Measurements from ENCODE around the gene SLC26A9.

The SLC26A9 gene

DNA sequence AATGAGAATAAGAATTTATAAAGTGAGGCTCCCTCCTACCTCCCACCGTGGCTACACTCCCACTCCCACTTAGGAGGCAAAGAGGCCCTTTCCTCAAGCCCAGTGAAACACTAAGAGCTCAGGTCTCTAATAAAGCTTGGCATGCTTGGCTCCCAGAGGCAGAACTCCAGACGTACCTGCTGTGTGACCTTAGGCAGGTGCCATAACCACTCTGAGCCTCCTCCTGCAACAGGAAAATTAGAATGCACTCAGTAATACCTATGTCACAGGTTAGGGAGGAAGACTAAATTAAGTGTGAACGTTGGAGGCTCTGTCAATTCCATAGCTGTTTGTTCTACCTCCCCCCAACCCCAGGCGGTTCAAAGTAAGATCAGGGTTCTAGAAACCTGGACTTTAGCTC is 16.5 kb upstream of the SLC26A9 start:
- Histone ChIP-seq H3K4me3 (ENCODE audit: insufficient read depth in 1 of 2, low read depth in 1 of 2, low read length in 2 of 2) (no peak overlapping the region), H2AK5ac (ENCODE audit: low read length, severe bottlenecking) (no peak overlapping the region), H3K9ac (ENCODE audit: low read length) (no peak overlapping the region), H3K4ac (ENCODE audit: low read depth in 1 of 2, low read length in 2 of 2) (no peak overlapping the region), H3K4me1 (ENCODE audit: control insufficient read depth, insufficient read depth, low read depth, low read length) (no peaks in the 10 kb centered on the region), H4K8ac (ENCODE audit: low read length) (no peak overlapping the region), H2BK15ac (ENCODE audit: low read depth, poor library complexity, severe bottlenecking) (no peak overlapping the region), H3K4me2 (ENCODE audit: low read length, poor library complexity, severe bottlenecking) (no peak overlapping the region), H2BK120ac (ENCODE audit: low read depth, low read length) (no peak overlapping the region), H3K9me3 (ENCODE audit: control insufficient read depth, low read length) (no peaks in the 10 kb centered on the region), H2BK5ac (ENCODE audit: low read depth, low read length, poor library complexity, severe bottlenecking) (no peak overlapping the region), H3K27me3 (ENCODE audit: control insufficient read depth in 1 of 2, insufficient read depth in 1 of 2, low read length in 2 of 2) (peaks cover 5 to 73% of the 10 kb centered on the region in 2 experiments), H2AFZ (ENCODE audit: low read depth, low read length) (no peak overlapping the region), H3K36me3 (ENCODE audit: control insufficient read depth in 1 of 2, insufficient read depth in 2 of 2, low read depth in 1 of 2, low read length in 2 of 2) (no peaks in the 10 kb centered on the region), H4K91ac (ENCODE audit: low read length) (no peak overlapping the region), H3K79me1 (replicated peaks; ENCODE audit: low read length, poor library complexity, severe bottlenecking) (no peaks in the 10 kb centered on the region), H3K14ac (ENCODE audit: low read length in 2 of 2) (no peak overlapping the region), H3K27ac (ENCODE audit: low read length, poor library complexity, severe bottlenecking) (no peak overlapping the region), H3K23ac (ENCODE audit: low read length in 2 of 2) (no peak overlapping the region), H3K18ac (ENCODE audit: low read depth in 1 of 2, low read length in 2 of 2) (no peak overlapping the region), H2BK12ac (ENCODE audit: low read length in 2 of 2) (no peak overlapping the region)
- WGBS: 74% methylated on average over 4 of the region's 4 CpGs
- no peak for DNase-seq

DNA sequence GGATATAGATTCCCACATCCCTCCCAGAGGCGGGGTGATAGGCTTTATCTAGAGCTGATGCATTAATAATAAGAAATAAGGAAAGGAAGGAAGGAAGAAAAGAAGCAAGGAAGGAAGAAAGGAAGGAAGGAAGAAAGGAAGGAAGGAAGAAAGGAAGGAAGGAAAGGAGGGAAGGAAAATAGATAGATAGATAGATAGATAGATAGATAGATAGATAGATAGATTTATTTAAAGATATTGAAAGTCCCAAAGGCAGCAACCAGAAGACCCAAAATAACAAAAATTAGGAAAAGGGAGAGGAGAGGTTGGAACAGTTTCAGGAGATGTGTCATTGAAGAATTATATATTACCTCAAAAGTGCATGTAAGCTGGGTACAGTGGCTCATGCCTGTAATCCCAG is 12.2 kb upstream of the SLC26A9 start:
- Histone ChIP-seq H2AK5ac (ENCODE audit: low read length, severe bottlenecking) (no peak overlapping the region), H3K36me3 (ENCODE audit: control insufficient read depth in 1 of 2, insufficient read depth in 2 of 2, low read depth in 1 of 2, low read length in 2 of 2) (no peaks in the 10 kb centered on the region), H3K4ac (ENCODE audit: low read depth in 1 of 2, low read length in 2 of 2) (no peak overlapping the region), H3K18ac (ENCODE audit: low read depth in 1 of 2, low read length in 2 of 2) (no peak overlapping the region), H3K79me1 (replicated peaks; ENCODE audit: low read length, poor library complexity, severe bottlenecking) (no peaks in the 10 kb centered on the region), H2BK5ac (ENCODE audit: low read depth, low read length, poor library complexity, severe bottlenecking) (no peak overlapping the region), H3K23ac (ENCODE audit: low read length in 2 of 2) (no peak overlapping the region), H3K4me1 (ENCODE audit: control insufficient read depth, insufficient read depth, low read depth, low read length) (no peaks in the 10 kb centered on the region), H3K27me3 (ENCODE audit: control insufficient read depth in 1 of 2, insufficient read depth in 1 of 2, low read length in 2 of 2) (peaks cover 0 to 70% of the 10 kb centered on the region in 2 experiments), H2BK12ac (ENCODE audit: low read length in 2 of 2) (no peak overlapping the region), H3K4me2 (ENCODE audit: low read length, poor library complexity, severe bottlenecking) (no peak overlapping the region), H2BK15ac (ENCODE audit: low read depth, poor library complexity, severe bottlenecking) (no peak overlapping the region), H3K9ac (ENCODE audit: low read length) (no peak overlapping the region), H3K4me3 (ENCODE audit: insufficient read depth in 1 of 2, low read depth in 1 of 2, low read length in 2 of 2) (no peak overlapping the region), H3K27ac (ENCODE audit: low read length, poor library complexity, severe bottlenecking) (no peak overlapping the region), H3K9me3 (ENCODE audit: control insufficient read depth, low read length) (no peaks in the 10 kb centered on the region), H2BK120ac (ENCODE audit: low read depth, low read length) (no peak overlapping the region), H4K8ac (ENCODE audit: low read length) (no peak overlapping the region), H3K14ac (ENCODE audit: low read length in 2 of 2) (no peak overlapping the region), H4K91ac (ENCODE audit: low read length) (no peak overlapping the region), H2AFZ (ENCODE audit: low read depth, low read length) (no peak overlapping the region)
- WGBS: 97% methylated on average over 1 of the region's 1 CpG
- no peak for DNase-seq

DNA sequence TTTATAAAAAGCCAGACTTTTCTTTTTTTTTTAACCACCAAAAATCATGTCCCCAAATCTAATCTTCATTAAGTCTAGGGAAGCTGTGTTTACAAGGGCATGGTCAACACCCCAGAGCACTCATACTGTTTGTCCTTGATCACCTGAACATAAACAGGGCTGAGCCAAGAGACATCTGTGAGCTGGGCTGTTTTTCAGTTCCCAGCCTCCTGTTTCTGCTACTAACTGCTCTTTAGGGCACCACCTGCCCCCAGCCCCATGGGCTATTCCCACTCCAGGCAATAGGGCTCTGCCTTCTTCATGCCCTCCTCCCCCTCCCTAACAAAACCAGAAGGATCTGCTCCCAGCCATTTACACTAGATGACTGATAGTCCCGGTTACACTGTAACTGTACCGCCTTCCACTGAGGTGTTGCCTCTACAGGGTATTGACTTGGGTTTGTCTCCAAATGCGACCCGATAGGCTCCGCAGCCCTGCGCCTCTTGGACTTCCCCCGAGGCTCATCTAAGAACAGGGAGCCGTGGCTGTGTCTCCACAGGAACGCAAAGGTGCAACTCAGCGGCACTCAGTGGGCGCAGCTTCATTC is 11.7 kb upstream of the SLC26A9 start:
- Histone ChIP-seq H3K79me1 (replicated peaks; ENCODE audit: low read length, poor library complexity, severe bottlenecking) (no peaks in the 10 kb centered on the region), H3K4me1 (ENCODE audit: control insufficient read depth, insufficient read depth, low read depth, low read length) (no peaks in the 10 kb centered on the region), H2BK5ac (ENCODE audit: low read depth, low read length, poor library complexity, severe bottlenecking) (no peak overlapping the region), H3K18ac (ENCODE audit: low read depth in 1 of 2, low read length in 2 of 2) (no peak overlapping the region), H4K8ac (ENCODE audit: low read length) (no peak overlapping the region), H2AFZ (ENCODE audit: low read depth, low read length) (no peak overlapping the region), H3K27ac (ENCODE audit: low read length, poor library complexity, severe bottlenecking) (no peak overlapping the region), H3K4ac (ENCODE audit: low read depth in 1 of 2, low read length in 2 of 2) (no peak overlapping the region), H3K36me3 (ENCODE audit: control insufficient read depth in 1 of 2, insufficient read depth in 2 of 2, low read depth in 1 of 2, low read length in 2 of 2) (no peaks in the 10 kb centered on the region), H3K4me2 (ENCODE audit: low read length, poor library complexity, severe bottlenecking) (no peak overlapping the region), H4K91ac (ENCODE audit: low read length) (no peak overlapping the region), H2BK12ac (ENCODE audit: low read length in 2 of 2) (no peak overlapping the region), H3K9ac (ENCODE audit: low read length) (no peak overlapping the region), H3K9me3 (ENCODE audit: control insufficient read depth, low read length) (no peaks in the 10 kb centered on the region), H2BK15ac (ENCODE audit: low read depth, poor library complexity, severe bottlenecking) (no peak overlapping the region), H3K27me3 (ENCODE audit: control insufficient read depth in 1 of 2, insufficient read depth in 1 of 2, low read length in 2 of 2) (peaks cover 0 to 70% of the 10 kb centered on the region in 2 experiments), H3K23ac (ENCODE audit: low read length in 2 of 2) (no peak overlapping the region), H3K14ac (ENCODE audit: low read length in 2 of 2) (no peak overlapping the region), H3K4me3 (ENCODE audit: insufficient read depth in 1 of 2, low read depth in 1 of 2, low read length in 2 of 2) (no peak overlapping the region), H2AK5ac (ENCODE audit: low read length, severe bottlenecking) (no peak overlapping the region), H2BK120ac (ENCODE audit: low read depth, low read length) (no peak overlapping the region)
- DNase-seq: no peak
- WGBS: 71% methylated on average over 10 of the region's 11 CpGs

DNA sequence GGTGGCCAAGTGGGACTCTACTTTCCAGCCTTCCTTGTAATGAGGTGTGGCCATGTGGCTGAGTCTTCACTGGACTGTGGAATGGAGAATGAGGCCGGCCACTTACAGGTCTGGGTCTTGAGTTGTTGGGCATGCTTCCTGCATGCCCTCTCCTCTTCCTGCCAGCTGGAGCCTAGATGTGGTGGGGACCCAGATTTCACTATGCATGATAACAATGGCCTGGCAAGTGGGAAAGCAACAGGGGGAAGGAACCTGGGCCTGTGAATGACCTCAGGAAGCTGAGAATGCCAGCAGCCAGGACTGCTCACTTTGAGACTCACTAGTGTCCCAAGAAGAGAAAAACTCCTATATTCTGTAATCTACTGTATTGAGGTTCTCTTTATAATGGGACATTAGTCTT is 8.5 kb upstream of the SLC26A9 start:
- DNase-seq: no peak
- Histone ChIP-seq H3K4me1 (ENCODE audit: control insufficient read depth, insufficient read depth, low read depth, low read length) (no peaks in the 10 kb centered on the region), H4K8ac (ENCODE audit: low read length) (no peak overlapping the region), H3K4ac (ENCODE audit: low read depth in 1 of 2, low read length in 2 of 2) (no peak overlapping the region), H3K9ac (ENCODE audit: low read length) (no peak overlapping the region), H3K23ac (ENCODE audit: low read length in 2 of 2) (no peak overlapping the region), H3K18ac (ENCODE audit: low read depth in 1 of 2, low read length in 2 of 2) (no peak overlapping the region), H2AK5ac (ENCODE audit: low read length, severe bottlenecking) (no peak overlapping the region), H3K9me3 (ENCODE audit: control insufficient read depth, low read length) (no peaks in the 10 kb centered on the region), H3K4me3 (ENCODE audit: insufficient read depth in 1 of 2, low read depth in 1 of 2, low read length in 2 of 2) (no peak overlapping the region), H3K36me3 (ENCODE audit: control insufficient read depth in 1 of 2, insufficient read depth in 2 of 2, low read depth in 1 of 2, low read length in 2 of 2) (no peaks in the 10 kb centered on the region), H4K91ac (ENCODE audit: low read length) (no peak overlapping the region), H3K4me2 (ENCODE audit: low read length, poor library complexity, severe bottlenecking) (no peak overlapping the region), H2BK15ac (ENCODE audit: low read depth, poor library complexity, severe bottlenecking) (no peak overlapping the region), H3K27ac (ENCODE audit: low read length, poor library complexity, severe bottlenecking) (no peak overlapping the region), H2BK5ac (ENCODE audit: low read depth, low read length, poor library complexity, severe bottlenecking) (no peak overlapping the region), H3K79me1 (replicated peaks; ENCODE audit: low read length, poor library complexity, severe bottlenecking) (no peaks in the 10 kb centered on the region), H3K14ac (ENCODE audit: low read length in 2 of 2) (peak overlapping the region in 1 of 2 experiments; percentile 3), H3K27me3 (ENCODE audit: control insufficient read depth in 1 of 2, insufficient read depth in 1 of 2, low read length in 2 of 2) (peaks cover 10 to 79% of the 10 kb centered on the region in 2 experiments), H2BK12ac (ENCODE audit: low read length in 2 of 2) (no peak overlapping the region), H2AFZ (ENCODE audit: low read depth, low read length) (no peak overlapping the region), H2BK120ac (ENCODE audit: low read depth, low read length) (no peak overlapping the region)
- 81% methylated on average over 1 of the region's 1 CpG for WGBS
